Neuronal stem cell (in vitro differentiated cells): ENCODE results near the gene BRD1.

Experiments used
- DNase-seq: peaks from one replicate; pipeline ENCODE4 v3.0.0-alpha.2; 2013; ENCODE audit warnings: low spot score
- H2AFZ ChIP-seq: one replicate; pipeline ENCODE4 v1.6.1; 2013; ENCODE audit warnings: mild to moderate bottlenecking, low read length, inconsistent platforms
- H2AK5ac ChIP-seq: 2 replicates; pipeline ENCODE4 v1.6.1; 2013; ENCODE audit warnings: low read depth, mild to moderate bottlenecking, inconsistent platforms, low read length, moderate library complexity, mixed read lengths
- H2BK120ac ChIP-seq: 2 replicates; pipeline ENCODE4 v1.6.1; 2013; ENCODE audit warnings: low read depth, mild to moderate bottlenecking, inconsistent platforms, low read length, moderate library complexity, mixed read lengths
- H2BK12ac ChIP-seq: one replicate; pipeline ENCODE4 v1.6.1; 2013; ENCODE audit warnings: low read length, inconsistent platforms
- H2BK15ac ChIP-seq: 2 replicates; pipeline ENCODE4 v1.6.1; 2013; ENCODE audit warnings: mild to moderate bottlenecking, low read length, inconsistent platforms, mixed read lengths
- H2BK5ac ChIP-seq: one replicate; pipeline ENCODE4 v1.6.1; 2013; ENCODE audit warnings: inconsistent platforms, mild to moderate bottlenecking, low read length, moderate library complexity
- H3K14ac ChIP-seq: one replicate; pipeline ENCODE4 v1.6.1; 2013; ENCODE audit warnings: low read length, inconsistent platforms
- H3K18ac ChIP-seq: 2 replicates; pipeline ENCODE4 v1.6.1; 2013; ENCODE audit warnings: low read length, inconsistent platforms
- H3K23ac ChIP-seq: 2 replicates; pipeline ENCODE4 v1.6.1; 2013; ENCODE audit warnings: low read depth, mild to moderate bottlenecking, mixed read lengths, low read length, inconsistent platforms; ENCODE audit not compliant: poor library complexity
- H3K27ac ChIP-seq: replicated peaks from 3 replicates; pipeline ENCODE4 v1.5.1; 2013; ENCODE audit warnings: low read length, inconsistent platforms
- H3K27me3 ChIP-seq, 3 experiments: 2 replicates each; pipeline ENCODE4 v1.6.1; 2013; ENCODE audit warnings: low read length in 3 of 3, mild to moderate bottlenecking in 2 of 3, inconsistent platforms in 1 of 3, low read depth in 1 of 3, mixed read lengths in 1 of 3, moderate library complexity in 1 of 3; ENCODE audit not compliant: control insufficient read depth in 3 of 3, insufficient read depth in 3 of 3
- H3K36me3 ChIP-seq, 2 donors: replicated peaks in 1 of 2; 2 replicates each; pipeline ENCODE4 v1.6.1; 2013; ENCODE audit warnings: low read length in 2 of 2; ENCODE audit not compliant: control insufficient read depth in 2 of 2, insufficient read depth in 2 of 2
- H3K4ac ChIP-seq: 2 replicates; pipeline ENCODE4 v1.6.1; 2013; ENCODE audit warnings: inconsistent platforms, mild to moderate bottlenecking, low read length, moderate library complexity
- H3K4me1 ChIP-seq, 2 donors: 1 replicate in 1 of 2; 2 replicates in 1 of 2; pipeline ENCODE4 v1.6.1; 2013; ENCODE audit warnings: low read length in 2 of 2, low read depth in 1 of 2; ENCODE audit not compliant: control insufficient read depth in 2 of 2, insufficient read depth in 1 of 2
- H3K4me2 ChIP-seq: one replicate; pipeline ENCODE4 v1.6.1; 2013; ENCODE audit warnings: mild to moderate bottlenecking, low read length, inconsistent platforms; ENCODE audit not compliant: insufficient read depth, poor library complexity, severe bottlenecking
- H3K4me3 ChIP-seq, 2 donors: 2 replicates each; pipeline ENCODE4 v1.5.1; 2013; ENCODE audit warnings: low read length in 2 of 2, mild to moderate bottlenecking in 2 of 2, inconsistent platforms in 1 of 2, moderate library complexity in 1 of 2
- H3K79me1 ChIP-seq: one replicate; pipeline ENCODE4 v1.6.1; 2013; ENCODE audit warnings: low read depth, mild to moderate bottlenecking, inconsistent platforms, low read length, moderate library complexity
- H3K9ac ChIP-seq: one replicate; pipeline ENCODE4 v1.6.1; 2013; ENCODE audit warnings: mild to moderate bottlenecking, low read depth, low read length, inconsistent platforms; ENCODE audit not compliant: poor library complexity
- H3K9me3 ChIP-seq, 2 donors: replicated peaks in 1 of 2; 2 replicates each; pipeline versions ENCODE3 to v1.6.1; 2013; ENCODE audit warnings: low read length in 2 of 2, mild to moderate bottlenecking in 2 of 2, inconsistent platforms in 1 of 2, low read depth in 1 of 2, mixed read lengths in 1 of 2, moderate library complexity in 1 of 2; ENCODE audit not compliant: control insufficient read depth in 2 of 2, insufficient read depth in 1 of 2
- H4K8ac ChIP-seq: one replicate; pipeline ENCODE4 v1.6.1; 2013; ENCODE audit warnings: low read depth, mild to moderate bottlenecking, inconsistent platforms, low read length, moderate library complexity
- H4K91ac ChIP-seq: one replicate; pipeline ENCODE4 v1.6.1; 2013; ENCODE audit warnings: low read length, low read depth, mild to moderate bottlenecking, inconsistent platforms; ENCODE audit not compliant: poor library complexity
- WGBS, 2 donors: extraction: QIAGEN DNeasy Blood & Tissue Kit; methylation state at CpG; one replicate each; pipeline ENCODE4 v1.1.7; 2013; ENCODE audit warnings: missing lambda C conversion rate in 2 of 2, mixed read lengths in 1 of 2; ENCODE audit not compliant: insufficient read length in 2 of 2, insufficient replicate concordance in 1 of 2; ENCODE audit errors: extremely low coverage in 2 of 2; 5-methylcytosine and 5-hydroxymethylcytosine counted together

The BRD1 gene

DNA sequence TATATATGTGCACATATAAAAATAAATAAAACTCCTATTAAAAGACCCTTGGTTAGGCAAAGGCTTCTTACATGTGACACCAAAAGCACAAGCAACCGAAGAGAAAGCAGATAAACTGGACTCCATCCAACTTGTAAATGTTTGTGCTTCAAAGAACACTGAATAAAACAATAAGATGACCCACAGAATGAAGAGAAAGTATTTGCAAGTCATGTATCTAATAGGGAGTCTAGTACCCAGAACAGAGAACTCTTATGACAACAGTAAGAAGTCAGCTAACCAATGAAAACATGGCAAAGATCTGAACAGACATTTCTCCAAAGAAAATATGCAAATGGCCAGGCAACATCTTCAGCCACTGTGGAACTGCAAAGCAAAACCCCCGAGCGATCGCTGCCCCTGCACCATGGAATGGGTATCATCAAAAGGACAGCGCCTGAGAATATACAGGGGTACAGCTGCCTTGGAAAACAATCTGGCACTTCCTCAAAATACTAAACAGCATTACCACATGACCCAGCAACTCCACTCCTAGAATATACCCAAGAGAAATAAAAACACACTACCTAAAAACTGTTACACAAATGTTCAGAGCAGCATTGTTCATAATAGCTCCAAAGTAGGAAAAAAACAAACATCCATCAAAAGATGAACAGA lies 17.2 kb downstream of the BRD1 start:
- no peak overlapping the region for H3K9ac ChIP-seq
- WGBS, 2 donors = no CpG with 5 or more reads among the region's 5 CpGs
- peaks cover 16 to 84% of the 10 kb centered on the region in 2 donors for H3K36me3 ChIP-seq
- no peak overlapping the region for H3K4me2 ChIP-seq
- no peak overlapping the region for H3K27ac ChIP-seq
- H2BK120ac ChIP-seq = no peak overlapping the region
- no peak overlapping the region for H3K14ac ChIP-seq
- no peak overlapping the region for H4K8ac ChIP-seq
- no peak overlapping the region for H2BK12ac ChIP-seq
- H3K27me3 ChIP-seq = no peaks in the 10 kb centered on the region
- H3K18ac ChIP-seq = no peak overlapping the region
- H2BK15ac ChIP-seq = no peak overlapping the region
- H4K91ac ChIP-seq = no peak overlapping the region
- no peak overlapping the region for H3K4me3 ChIP-seq
- no peak overlapping the region for H3K4ac ChIP-seq
- H2AK5ac ChIP-seq = no peak overlapping the region
- H3K23ac ChIP-seq = no peak overlapping the region
- H3K9me3 ChIP-seq = peaks cover 0 to 16% of the 10 kb centered on the region in 2 donors
- H2AFZ ChIP-seq = no peak overlapping the region
- H3K4me1 ChIP-seq = no peaks in the 10 kb centered on the region
- H3K79me1 ChIP-seq = peaks cover 11% of the 10 kb centered on the region
- H2BK5ac ChIP-seq = no peak overlapping the region
- DNase-seq = no peak

GRCh38 chr22:49807780-49808708 lies 19.6 kb downstream of the BRD1 start:
- Histone ChIP-seq H3K4me3 (no peak overlapping the region), H3K27me3 (no peaks in the 10 kb centered on the region), H3K4me1 (no peaks in the 10 kb centered on the region), H3K27ac (no peak overlapping the region), H3K4me2 (no peak overlapping the region), H3K79me1 (peaks cover 15% of the 10 kb centered on the region), H3K14ac (no peak overlapping the region), H4K8ac (no peak overlapping the region), H2BK15ac (no peak overlapping the region), H3K4ac (no peak overlapping the region), H2AK5ac (no peak overlapping the region), H3K18ac (no peak overlapping the region), H4K91ac (no peak overlapping the region), H2BK12ac (no peak overlapping the region), H2BK120ac (no peak overlapping the region), H3K23ac (no peak overlapping the region), H3K9ac (no peak overlapping the region), H3K9me3 (peaks cover 1 to 16% of the 10 kb centered on the region in 2 donors), H2AFZ (no peak overlapping the region), H2BK5ac (no peak overlapping the region), H3K36me3 (peaks cover 15 to 89% of the 10 kb centered on the region in 2 donors)
- DNase-seq = no peak
- no CpG with 5 or more reads among the region's 14 CpGs for WGBS, 2 donors

DNA sequence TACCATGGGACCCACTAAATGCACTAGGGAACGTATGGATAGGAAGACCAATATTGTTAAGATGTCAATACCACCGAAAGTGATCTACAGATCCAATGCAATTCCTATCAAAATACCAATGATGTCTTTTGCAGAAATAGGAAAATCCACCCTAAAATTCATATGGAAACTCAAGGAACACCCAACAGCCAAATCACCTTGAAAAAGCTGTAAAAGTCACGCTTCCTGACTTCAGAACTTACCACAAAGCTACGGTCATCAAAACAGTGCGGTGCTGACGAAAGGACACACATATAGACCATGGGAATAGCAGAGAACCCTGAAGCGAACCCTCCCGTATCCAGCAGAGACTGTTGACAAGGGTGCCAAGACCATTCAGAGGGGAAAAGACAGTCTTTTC lies 20.5 kb downstream of the BRD1 start:
- no peak overlapping the region for H2BK120ac ChIP-seq
- H2AFZ ChIP-seq = no peak overlapping the region
- H3K23ac ChIP-seq = no peak overlapping the region
- no peaks in the 10 kb centered on the region for H3K27me3 ChIP-seq
- H2BK15ac ChIP-seq = no peak overlapping the region
- peaks cover 2 to 16% of the 10 kb centered on the region in 2 donors for H3K9me3 ChIP-seq
- no peak overlapping the region for H4K91ac ChIP-seq
- no peak overlapping the region for H3K4ac ChIP-seq
- H3K4me2 ChIP-seq = no peak overlapping the region
- H3K4me3 ChIP-seq = no peak overlapping the region
- no CpG with 5 or more reads among the region's 8 CpGs for WGBS, 2 donors
- H2BK12ac ChIP-seq = no peak overlapping the region
- no peak overlapping the region for H3K18ac ChIP-seq
- H3K9ac ChIP-seq = no peak overlapping the region
- H2BK5ac ChIP-seq = no peak overlapping the region
- H4K8ac ChIP-seq = no peak overlapping the region
- H3K36me3 ChIP-seq = peaks cover 14 to 85% of the 10 kb centered on the region in 2 donors
- no peak for DNase-seq
- no peak overlapping the region for H2AK5ac ChIP-seq
- no peaks in the 10 kb centered on the region for H3K4me1 ChIP-seq
- H3K27ac ChIP-seq = no peak overlapping the region
- no peak overlapping the region for H3K14ac ChIP-seq
- peaks cover 15% of the 10 kb centered on the region for H3K79me1 ChIP-seq

- Histone ChIP-seq H2BK15ac (no peak overlapping the region), H4K8ac (peak overlapping the region; percentile 92), H2AK5ac (no peak overlapping the region), H3K27ac (no peak overlapping the region), H3K4me3 (no peak overlapping the region), H3K23ac (peak overlapping the region; percentile 43), H3K9ac (no peak overlapping the region), H4K91ac (no peak overlapping the region), H2BK5ac (no peak overlapping the region), H2BK12ac (no peak overlapping the region), H3K4me1 (peaks cover 0 to 2% of the 10 kb centered on the region in 2 donors), H2AFZ (no peak overlapping the region), H3K27me3 (no peaks in the 10 kb centered on the region), H3K79me1 (peaks cover 36% of the 10 kb centered on the region), H3K14ac (no peak overlapping the region), H3K4me2 (no peak overlapping the region), H3K36me3 (peaks cover 21 to 90% of the 10 kb centered on the region in 2 donors), H3K9me3 (peaks cover 2 to 14% of the 10 kb centered on the region in 2 donors), H3K4ac (no peak overlapping the region), H3K18ac (peak overlapping the region; percentile 39), H2BK120ac (no peak overlapping the region)
- no CpG with 5 or more reads among the region's 28 CpGs for WGBS, 2 donors
- DNase-seq = no peak
These were observed 23.8 kb downstream of the BRD1 start for GRCh38 chr22:49803737-49804375.
